Suppressor macrophage treated with lipopolysaccharide for 1 hour (primary cell): Measurements from ENCODE around the gene LAMB2.

Source experiments
- DNase-seq, 3 donors: peaks; one replicate each; pipeline ENCODE4 v3.0.0-alpha.2; 2020 to 2022

LAMB2 gene

GRCh38 chr3:49161197-49161596, 28.3 kb upstream of the LAMB2 start:
- DNase-seq, result no peak

- no peak for DNase-seq
Observed at GRCh38 chr3:49158792-49159191, 25.9 kb upstream of the LAMB2 start.

- DNase-seq, result peak; percentile 48 to 66 (median 51)
Observed at GRCh38 chr3:49158103-49158709, 25.4 kb upstream of the LAMB2 start.

- DNase-seq, result no peak
Observed at GRCh38 chr3:49157289-49157688, 24.4 kb upstream of the LAMB2 start.

GRCh38 chr3:49153349-49153912, 20.6 kb upstream of the LAMB2 start:
- DNase-seq, result no peak

GRCh38 chr3:49151610-49152009, 18.8 kb upstream of the LAMB2 start:
- no peak for DNase-seq

- DNase-seq, result no peak
Observed at GRCh38 chr3:49148159-49148558, 15.3 kb upstream of the LAMB2 start.

GRCh38 chr3:49140080-49140479, 7.2 kb upstream of the LAMB2 start:
- no peak for DNase-seq

GRCh38 chr3:49135499-49135898, 2.6 kb upstream of the LAMB2 start:
- no peak for DNase-seq

- no peak for DNase-seq
Observed at GRCh38 chr3:49134471-49135265, 1.8 kb upstream of the LAMB2 start.

GRCh38 chr3:49133226-49133951, 539 bp upstream of the LAMB2 start:
- DNase-seq, result peak; percentile 65 to 76 (median 67)

GRCh38 chr3:49132073-49132436, 795 bp downstream of the LAMB2 start:
- DNase-seq, result no peak

- DNase-seq, result no peak
Observed at GRCh38 chr3:49131576-49131975, 1.3 kb downstream of the LAMB2 start.

GRCh38 chr3:49131040-49131439, 1.8 kb downstream of the LAMB2 start:
- no peak for DNase-seq

- no peak for DNase-seq
Observed at GRCh38 chr3:49124991-49125670, 7.7 kb downstream of the LAMB2 start.

GRCh38 chr3:49124203-49124602, 8.6 kb downstream of the LAMB2 start:
- no peak for DNase-seq

GRCh38 chr3:49123687-49124086, 9.2 kb downstream of the LAMB2 start:
- no peak for DNase-seq

GRCh38 chr3:49122886-49123545, 9.8 kb downstream of the LAMB2 start:
- DNase-seq, result no peak

GRCh38 chr3:49122451-49122850, 10.4 kb downstream of the LAMB2 start:
- DNase-seq, result peak in 2 of 3 donors; percentile 14 to 44

GRCh38 chr3:49122022-49122421, 10.8 kb downstream of the LAMB2 start:
- no peak for DNase-seq

GRCh38 chr3:49121132-49121736, 11.6 kb downstream of the LAMB2 start:
- no peak for DNase-seq
